CD14-positive monocyte (primary cell): ENCODE results near the gene INPP5J. TPM values are rescaled to one million over a fixed set of nuclear protein-coding genes. Genes with fewer than 3 reads are reported as not detected.
"Not testable (repeated sequence)": the region's sequence is repeated elsewhere in the genome, so short reads cannot be mapped to it uniquely, and the experiment has no call there.

ENCODE experiments used
- DNase-seq, 3 donors: peaks; one replicate each; pipeline ENCODE4 v3.0.0-alpha.2; 2011 to 2022
- H2AFZ ChIP-seq: 2 replicates; pipeline ENCODE4 v1.6.0; 2012; ENCODE audit warnings: mild to moderate bottlenecking, low read depth, low read length, inconsistent platforms; ENCODE audit not compliant: insufficient read depth, poor library complexity, severe bottlenecking
- H3K27ac ChIP-seq, 2 donors: 1 replicate in 1 of 2; 2 replicates in 1 of 2; pipeline ENCODE4 v1.5.1; 2012 to 2013; ENCODE audit warnings: low read length in 2 of 2, control low read depth in 1 of 2, inconsistent platforms in 1 of 2, low read depth in 1 of 2, mild to moderate bottlenecking in 1 of 2
- H3K27me3 ChIP-seq, 2 donors: one replicate each; pipeline versions ENCODE4 v1.6.0 to v1.6.1; 2011 to 2013; ENCODE audit warnings: low read length in 2 of 2; ENCODE audit not compliant: control insufficient read depth in 2 of 2, insufficient read depth in 2 of 2
- H3K36me3 ChIP-seq, 2 donors: replicated peaks in 1 of 2; 1 replicate in 1 of 2; 2 replicates in 1 of 2; pipeline versions ENCODE4 v1.5.1 to v1.6.1; 2012 to 2013; ENCODE audit warnings: low read length in 2 of 2, control low read depth in 1 of 2, inconsistent platforms in 1 of 2, mild to moderate bottlenecking in 1 of 2; ENCODE audit not compliant: insufficient read depth in 2 of 2, control insufficient read depth in 1 of 2
- H3K4me1 ChIP-seq, 2 donors: 1 replicate in 1 of 2; 2 replicates in 1 of 2; pipeline versions ENCODE4 v1.5.1 to v1.6.1; 2012 to 2013; ENCODE audit warnings: low read length in 2 of 2, control low read depth in 1 of 2, inconsistent platforms in 1 of 2, mild to moderate bottlenecking in 1 of 2, moderate library complexity in 1 of 2; ENCODE audit not compliant: insufficient read depth in 2 of 2, control insufficient read depth in 1 of 2
- H3K4me2 ChIP-seq: replicated peaks from 2 replicates; pipeline ENCODE3; 2012; ENCODE audit warnings: low read length, moderate library complexity, mild to moderate bottlenecking; ENCODE audit not compliant: poor library complexity, severe bottlenecking; ENCODE audit errors: extremely low read depth
- H3K4me3 ChIP-seq, 3 experiments: fragments of 200-600 bp in 1 of 3; sonication (generic) in 1 of 3; replicated peaks in 1 of 3; 1 replicate in 2 of 3; 2 replicates in 1 of 3; pipeline ENCODE4 v1.5.1; 2011 to 2013; ENCODE audit warnings: low read length in 3 of 3, mild to moderate bottlenecking in 3 of 3, control low read depth in 2 of 3, low read depth in 2 of 3, inconsistent platforms in 1 of 3, moderate library complexity in 1 of 3
- H3K79me2 ChIP-seq: 2 replicates; pipeline ENCODE4 v1.6.0; 2012; ENCODE audit warnings: mild to moderate bottlenecking, control low read depth, inconsistent platforms, low read length, moderate library complexity; ENCODE audit not compliant: insufficient read depth
- H3K9ac ChIP-seq: 2 replicates; pipeline ENCODE4 v1.6.0; 2017; ENCODE audit warnings: low read length, mild to moderate bottlenecking; ENCODE audit not compliant: insufficient read depth, poor library complexity, severe bottlenecking
- H3K9me3 ChIP-seq, 2 donors: replicated peaks in 1 of 2; 1 replicate in 1 of 2; 2 replicates in 1 of 2; pipeline versions ENCODE4 v1.5.1 to v1.6.1; 2012 to 2013; ENCODE audit warnings: low read length in 2 of 2, control low read depth in 1 of 2; ENCODE audit not compliant: control insufficient read depth in 1 of 2, insufficient read depth in 1 of 2
- H4K20me1 ChIP-seq: 2 replicates; pipeline ENCODE4 v1.6.0; 2012; ENCODE audit warnings: mild to moderate bottlenecking, low read length, control low read depth, moderate library complexity; ENCODE audit not compliant: insufficient read depth
- H3K27ac Mint-ChIP-seq, 7 donors: one replicate each; pipeline ENCODE4 v1.8.0; 2020; ENCODE audit warnings: mild to moderate bottlenecking in 7 of 7, mixed read lengths in 7 of 7, moderate library complexity in 6 of 7, inconsistent platforms in 2 of 7
- H3K27me3 Mint-ChIP-seq, 3 donors: one replicate each; pipeline ENCODE4 v1.8.0; 2021 to 2022; ENCODE audit warnings: low read depth in 3 of 3, mild to moderate bottlenecking in 3 of 3, mixed read lengths in 3 of 3, moderate library complexity in 3 of 3, inconsistent platforms in 1 of 3
- H3K36me3 Mint-ChIP-seq, 2 donors: one replicate each; pipeline ENCODE4 v1.8.0; 2020; ENCODE audit warnings: mixed read lengths in 2 of 2, inconsistent platforms in 1 of 2, mild to moderate bottlenecking in 1 of 2
- H3K4me1 Mint-ChIP-seq: one replicate; pipeline ENCODE4 v1.8.0; 2020; ENCODE audit warnings: mild to moderate bottlenecking, mixed read lengths
- H3K4me3 Mint-ChIP-seq, 2 donors: one replicate each; pipeline ENCODE4 v1.8.0; 2020; ENCODE audit warnings: mild to moderate bottlenecking in 2 of 2, mixed read lengths in 2 of 2, moderate library complexity in 1 of 2
- H3K9me3 Mint-ChIP-seq, 7 donors: one replicate each; pipeline ENCODE4 v1.8.0; 2020 to 2022; ENCODE audit warnings: mixed read lengths in 7 of 7, mild to moderate bottlenecking in 6 of 7, moderate library complexity in 6 of 7, inconsistent platforms in 2 of 7
- WGBS: methylation state at CpG from one replicate; pipeline ENCODE4 v1.1.5; 2013; ENCODE audit warnings: missing lambda C conversion rate; ENCODE audit not compliant: insufficient coverage; 5-methylcytosine and 5-hydroxymethylcytosine counted together
- intact Hi-C, 2 donors: fragments of 100-400 bp; cut with micrococcal nuclease; formaldehyde crosslinking; loops; one replicate each; pipeline versions ENCODE4 v1.15.0 to v1.15.1; 2023
- polyA plus RNA-seq, 3 donors: library from polyadenylated mRNA; depleted of rRNA in 1 of 3; unstranded in 2 of 3; stranded (reverse) in 1 of 3; fragments of 300-500 nt in 2 of 3; fragments of >200 nt in 1 of 3; fragmentation: Illumina TruSeq in 2 of 3; gene quantifications; 1 replicate in 2 of 3; 2 replicates in 1 of 3; pipeline ENCODE4 v1.2.3, GENCODE V29; 2012 to 2021
- TF ChIP-seq, protein P1 (sequence below): fragments of 200-600 bp; IDR thresholded peaks from one replicate; pipeline ENCODE4 v1.8.0; 2022; ENCODE audit warnings: antibody characterized with exemption, mild to moderate bottlenecking

The INPP5J gene
- polyA plus RNA-seq, 3 donors, result 0.03 TPM; not detected in 2

DNA sequence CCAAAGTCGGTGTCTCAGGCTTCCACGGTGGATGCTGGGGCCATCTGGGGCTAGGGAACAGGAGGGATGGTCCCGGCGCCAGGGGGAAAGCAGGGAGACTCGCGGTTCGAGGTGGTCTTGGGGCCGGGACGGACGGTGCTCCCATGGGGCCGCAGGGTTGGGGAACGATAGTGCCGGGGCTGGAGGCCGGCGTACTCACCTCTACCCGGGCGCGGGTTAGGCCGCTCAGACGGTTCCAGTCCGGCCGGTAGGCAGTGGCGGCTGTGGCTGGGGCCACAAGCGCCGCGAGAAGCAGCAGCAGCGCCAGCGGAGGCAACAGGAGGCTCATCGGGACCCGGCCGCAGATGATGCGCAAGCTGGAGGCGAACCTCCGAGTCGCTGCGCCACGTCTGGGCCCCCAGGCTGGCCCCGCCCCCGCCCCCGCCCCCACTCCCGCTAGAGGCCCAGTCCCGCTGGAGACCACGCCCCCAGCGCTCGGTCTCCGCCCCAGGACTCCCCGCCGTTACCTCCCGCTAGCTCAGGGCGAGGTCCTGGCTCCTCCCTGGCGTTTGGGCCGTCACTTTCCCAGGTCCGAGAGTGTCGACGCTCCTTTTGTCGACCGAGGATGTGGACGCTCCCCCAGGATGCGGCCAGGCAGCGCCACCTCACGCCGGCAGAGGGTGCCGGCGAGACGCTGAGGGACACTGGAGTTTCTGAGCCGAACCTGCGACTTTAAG lies 15.4 kb upstream of the INPP5J start, which contains the start of gene SELENOM:
Gene SELENOM (minus strand): TSS at position 391 of the 716 bp plus-strand sequence. CDS start 63 bp downstream, at position 328.
- Mint-ChIP-seq H3K27me3 (peaks cover 3 to 20% (median 18%) of the 10 kb centered on the region in 3 donors), H3K4me1 (peaks cover 11% of the 10 kb centered on the region), H3K4me3 (peak within 1 kb of the TSS; percentile 85 to 93), H3K9me3 (peaks cover 0 to 4% (median 2%) of the 10 kb centered on the region in 7 donors), H3K36me3 (peaks cover 0 to under 1% of the 10 kb centered on the region in 2 donors), H3K27ac (peak within 1 kb of the TSS; percentile 70 to 88 (median 81))
- H3K27me3 ChIP-seq, result peaks cover 0 to 2% of the 10 kb centered on the region in 2 donors
- intact Hi-C loops, result loop anchor here (5.0 to 10.0 kb wide), 3 partner anchors 125 to 167 kb away; no protein-coding TSS in a partner anchor
- H3K27ac ChIP-seq, result peak within 1 kb of the TSS in 1 of 2 donors; percentile 9
- peak within 1 kb of the TSS; percentile 80 for H2AFZ ChIP-seq
- peak within 1 kb of the TSS; percentile 14 to 60 (median 37) for H3K4me3 ChIP-seq
- WGBS, result 7% methylated on average over 58 of the region's 67 CpGs
- peaks cover 12 to 14% of the 10 kb centered on the region in 2 donors for H3K4me1 ChIP-seq
- H4K20me1 ChIP-seq, result no peaks in the 10 kb centered on the region
- peaks cover 0 to under 1% of the 10 kb centered on the region in 2 donors for H3K9me3 ChIP-seq
- H3K79me2 ChIP-seq, result no peaks in the 10 kb centered on the region
- TF ChIP-seq, protein P1, sequence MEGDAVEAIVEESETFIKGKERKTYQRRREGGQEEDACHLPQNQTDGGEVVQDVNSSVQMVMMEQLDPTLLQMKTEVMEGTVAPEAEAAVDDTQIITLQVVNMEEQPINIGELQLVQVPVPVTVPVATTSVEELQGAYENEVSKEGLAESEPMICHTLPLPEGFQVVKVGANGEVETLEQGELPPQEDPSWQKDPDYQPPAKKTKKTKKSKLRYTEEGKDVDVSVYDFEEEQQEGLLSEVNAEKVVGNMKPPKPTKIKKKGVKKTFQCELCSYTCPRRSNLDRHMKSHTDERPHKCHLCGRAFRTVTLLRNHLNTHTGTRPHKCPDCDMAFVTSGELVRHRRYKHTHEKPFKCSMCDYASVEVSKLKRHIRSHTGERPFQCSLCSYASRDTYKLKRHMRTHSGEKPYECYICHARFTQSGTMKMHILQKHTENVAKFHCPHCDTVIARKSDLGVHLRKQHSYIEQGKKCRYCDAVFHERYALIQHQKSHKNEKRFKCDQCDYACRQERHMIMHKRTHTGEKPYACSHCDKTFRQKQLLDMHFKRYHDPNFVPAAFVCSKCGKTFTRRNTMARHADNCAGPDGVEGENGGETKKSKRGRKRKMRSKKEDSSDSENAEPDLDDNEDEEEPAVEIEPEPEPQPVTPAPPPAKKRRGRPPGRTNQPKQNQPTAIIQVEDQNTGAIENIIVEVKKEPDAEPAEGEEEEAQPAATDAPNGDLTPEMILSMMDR, result peak; percentile 80
- peak within 1 kb of the TSS; percentile 66 for H3K4me2 ChIP-seq
- peak within 1 kb of the TSS; percentile 9 for H3K9ac ChIP-seq
- DNase-seq, result peak; percentile 91 to 94 (median 93)
- H3K36me3 ChIP-seq, result no peaks in the 10 kb centered on the region

DNA sequence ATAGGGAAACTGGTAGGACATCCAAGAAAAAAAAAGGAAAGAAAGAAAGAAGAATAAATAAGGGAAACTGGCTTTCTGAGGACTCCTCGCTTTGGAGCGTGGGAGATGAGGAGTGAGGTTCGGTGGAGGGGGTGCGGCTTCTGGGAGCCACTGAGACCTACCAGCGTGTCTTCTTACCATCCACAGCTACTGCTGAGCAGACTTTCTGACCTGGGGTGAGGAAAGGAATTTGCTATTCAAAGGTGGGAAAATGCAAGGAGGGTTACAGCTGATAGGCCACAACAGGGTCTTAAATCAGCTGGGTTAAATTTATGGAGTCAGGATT lies 14.9 kb upstream of the INPP5J start:
- no CpG with 5 or more reads among the region's 5 CpGs for WGBS
- H3K79me2 ChIP-seq, result no peaks in the 10 kb centered on the region
- peak overlapping the region; percentile 66 for H3K4me2 ChIP-seq
- H3K27me3 Mint-ChIP-seq, result peaks cover 5 to 20% (median 19%) of the 10 kb centered on the region in 3 donors
- H3K9ac ChIP-seq, result peak overlapping the region; percentile 9
- no peaks in the 10 kb centered on the region for H3K36me3 ChIP-seq
- TF ChIP-seq, protein P1, result peak; percentile 27
- H3K36me3 Mint-ChIP-seq, result no peaks in the 10 kb centered on the region
- H3K27me3 ChIP-seq, result peaks cover 0 to 2% of the 10 kb centered on the region in 2 donors
- H3K4me1 Mint-ChIP-seq, result peaks cover 11% of the 10 kb centered on the region
- H3K9me3 Mint-ChIP-seq, result peaks cover 0 to 9% (median 7%) of the 10 kb centered on the region in 7 donors
- H3K4me3 Mint-ChIP-seq, result peak overlapping the region; percentile 85 to 93
- no peak for DNase-seq
- H3K27ac Mint-ChIP-seq, result peak overlapping the region; percentile 70 to 88 (median 81)
- H3K4me3 ChIP-seq, result peak overlapping the region; percentile 14 to 60 (median 37)
- peaks cover 12 to 14% of the 10 kb centered on the region in 2 donors for H3K4me1 ChIP-seq
- intact Hi-C loops, result loop anchor here (5.0 to 10.0 kb wide), 3 partner anchors 124 to 167 kb away; no protein-coding TSS in a partner anchor
- H3K9me3 ChIP-seq, result peaks cover 0 to 5% of the 10 kb centered on the region in 2 donors
- no peaks in the 10 kb centered on the region for H4K20me1 ChIP-seq
- peak overlapping the region in 1 of 2 donors; percentile 9 for H3K27ac ChIP-seq
- peak overlapping the region; percentile 80 for H2AFZ ChIP-seq

DNA sequence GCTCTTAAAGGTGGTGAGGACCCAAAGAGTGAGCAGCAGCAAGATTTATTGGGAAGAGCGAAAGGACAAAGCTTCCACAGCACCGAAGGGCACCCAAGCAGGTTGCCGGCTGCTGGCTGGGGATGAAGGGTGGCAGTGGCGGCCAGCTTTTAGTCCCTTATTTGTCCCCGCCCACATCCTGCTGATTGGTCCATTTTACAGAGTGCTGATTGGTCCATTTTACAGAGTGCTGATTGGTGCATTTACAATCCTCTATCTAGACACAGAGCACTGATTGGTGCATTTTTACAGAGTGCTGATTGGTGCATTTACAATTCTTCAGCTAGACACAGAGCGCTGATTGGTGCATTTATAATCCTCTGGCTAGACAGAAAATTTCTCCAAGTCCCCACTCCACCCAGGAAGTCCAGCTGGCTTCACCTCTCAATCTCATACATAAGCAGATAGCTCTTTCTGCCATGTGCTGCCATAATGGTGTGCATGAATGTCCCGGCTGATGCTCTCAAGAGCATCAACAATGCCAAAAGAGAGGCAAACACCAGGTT lies 10.1 kb upstream of the INPP5J start:
- H2AFZ ChIP-seq, H3K36me3 ChIP-seq, H3K36me3 Mint-ChIP-seq, H3K9ac ChIP-seq, intact Hi-C loops, H3K9me3 ChIP-seq, H3K4me1 ChIP-seq, H3K27ac ChIP-seq, H3K27ac Mint-ChIP-seq, H3K4me2 ChIP-seq, H3K4me3 Mint-ChIP-seq, H3K27me3 ChIP-seq, H3K79me2 ChIP-seq, H4K20me1 ChIP-seq, H3K4me1 Mint-ChIP-seq, H3K4me3 ChIP-seq, H3K27me3 Mint-ChIP-seq, DNase-seq: not testable (repeated sequence)
- peaks cover 0 to 12% (median 8%) of the 10 kb centered on the region in 7 donors for H3K9me3 Mint-ChIP-seq
- WGBS, result 100% methylated on average over 2 of the region's 7 CpGs
